Inferior parietal cortex (tissue), 1 donor: ENCODE data around the gene CHRNA4.
"Not testable (repeated sequence)": the region's sequence is repeated elsewhere in the genome, so short reads cannot be mapped to it uniquely, and the experiment has no call there.

Experiments
- DNase-seq: peaks from one replicate; pipeline ENCODE4 v3.0.0-alpha.2; 2016; ENCODE audit errors: extremely low spot score

Gene CHRNA4

GRCh38 chr20:63309261-63310071, 51.7 kb downstream of the CHRNA4 start:
- DNase-seq, result peak; percentile 22

- DNase-seq, result no peak
These were observed 52.8 kb downstream of the CHRNA4 start for GRCh38 chr20:63308218-63308911.

DNA sequence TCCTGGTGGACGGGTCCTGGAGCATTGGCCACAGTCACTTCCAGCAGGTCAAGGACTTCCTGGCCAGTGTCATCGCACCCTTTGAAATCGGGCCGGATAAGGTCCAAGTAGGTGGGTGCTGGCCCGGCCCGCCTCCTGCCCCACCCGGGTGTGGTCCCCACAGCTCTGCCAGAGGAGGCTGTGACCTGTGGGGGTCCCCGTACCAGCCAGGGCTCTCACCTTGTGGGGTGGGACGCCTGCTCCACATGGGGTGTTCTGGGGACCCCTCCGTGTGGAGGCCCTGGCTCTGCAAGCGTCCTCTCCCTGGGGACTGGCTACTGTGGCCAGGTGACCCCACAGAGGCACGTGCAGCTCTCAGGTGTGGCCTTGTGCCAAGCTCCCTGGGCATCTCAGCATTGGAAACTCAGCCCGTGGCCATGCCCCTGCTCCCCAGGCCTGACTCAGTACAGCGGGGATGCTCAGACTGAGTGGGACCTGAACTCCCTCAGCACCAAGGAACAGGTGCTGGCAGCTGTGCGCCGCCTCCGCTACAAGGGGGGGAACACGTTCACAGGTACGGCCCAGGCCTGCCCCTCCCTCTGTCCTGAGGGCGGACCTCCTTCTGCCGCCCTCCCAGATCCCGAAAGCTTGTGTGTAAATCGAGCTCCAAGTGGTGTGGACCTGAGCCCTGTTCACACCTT, 53.5 kb downstream of the CHRNA4 start:
- DNase-seq, result no peak

- no peak for DNase-seq
These were observed 54.2 kb downstream of the CHRNA4 start for GRCh38 chr20:63306673-63307537.

- DNase-seq, result not testable (repeated sequence)
These were observed 55.0 kb downstream of the CHRNA4 start for GRCh38 chr20:63305933-63306672.

GRCh38 chr20:63305393-63305792, 55.8 kb downstream of the CHRNA4 start:
- no peak for DNase-seq

- DNase-seq, result no peak
These were observed 58.0 kb downstream of the CHRNA4 start for GRCh38 chr20:63303095-63303666.

DNA sequence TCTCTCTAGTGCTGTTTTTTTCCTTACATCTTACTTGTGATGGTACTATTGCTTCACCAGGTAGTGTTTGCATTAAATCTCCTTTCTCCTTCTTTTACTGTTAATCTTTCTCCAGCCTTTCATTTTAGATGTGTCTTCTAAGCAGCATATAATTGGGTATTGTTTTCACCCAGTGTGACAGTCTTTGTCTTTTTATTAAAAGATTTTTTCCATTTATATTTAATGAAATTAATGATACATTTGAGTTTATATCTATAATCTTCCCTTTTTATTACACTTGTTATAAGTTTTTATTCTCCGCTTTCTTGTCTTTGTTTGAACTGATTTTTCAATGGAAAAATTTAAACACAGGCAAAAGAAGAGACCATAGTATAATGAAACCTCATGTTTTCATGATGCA, 59.5 kb downstream of the CHRNA4 start:
- no peak for DNase-seq

DNA sequence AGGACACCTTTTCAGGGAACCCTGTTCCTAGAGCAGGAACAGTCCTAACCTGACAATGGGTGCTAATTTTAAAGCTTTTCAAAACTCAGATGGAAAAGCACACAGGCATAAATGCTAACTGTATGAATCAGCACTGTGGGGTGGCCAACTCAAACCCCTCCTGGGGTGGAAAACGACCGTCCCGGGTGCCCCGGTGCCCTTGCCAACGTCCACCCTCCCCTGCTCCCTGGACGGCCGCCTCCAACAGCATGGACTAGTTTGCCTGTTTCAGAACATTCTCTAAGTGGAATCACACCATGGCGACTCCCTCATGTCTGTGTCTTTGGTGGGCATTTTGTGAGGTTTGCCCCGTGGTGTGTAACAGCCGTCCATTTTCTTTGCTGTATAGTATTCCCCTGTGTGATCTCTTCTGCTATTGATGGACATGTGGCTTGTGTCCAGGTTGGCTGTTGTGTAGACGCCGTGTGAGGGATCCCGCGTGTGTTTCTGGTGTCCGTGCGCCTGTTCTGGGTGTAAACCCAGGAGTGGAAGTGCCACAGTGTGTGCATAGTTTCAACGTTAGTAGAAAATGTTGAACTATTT, 62.3 kb downstream of the CHRNA4 start:
- DNase-seq, result no peak

DNA sequence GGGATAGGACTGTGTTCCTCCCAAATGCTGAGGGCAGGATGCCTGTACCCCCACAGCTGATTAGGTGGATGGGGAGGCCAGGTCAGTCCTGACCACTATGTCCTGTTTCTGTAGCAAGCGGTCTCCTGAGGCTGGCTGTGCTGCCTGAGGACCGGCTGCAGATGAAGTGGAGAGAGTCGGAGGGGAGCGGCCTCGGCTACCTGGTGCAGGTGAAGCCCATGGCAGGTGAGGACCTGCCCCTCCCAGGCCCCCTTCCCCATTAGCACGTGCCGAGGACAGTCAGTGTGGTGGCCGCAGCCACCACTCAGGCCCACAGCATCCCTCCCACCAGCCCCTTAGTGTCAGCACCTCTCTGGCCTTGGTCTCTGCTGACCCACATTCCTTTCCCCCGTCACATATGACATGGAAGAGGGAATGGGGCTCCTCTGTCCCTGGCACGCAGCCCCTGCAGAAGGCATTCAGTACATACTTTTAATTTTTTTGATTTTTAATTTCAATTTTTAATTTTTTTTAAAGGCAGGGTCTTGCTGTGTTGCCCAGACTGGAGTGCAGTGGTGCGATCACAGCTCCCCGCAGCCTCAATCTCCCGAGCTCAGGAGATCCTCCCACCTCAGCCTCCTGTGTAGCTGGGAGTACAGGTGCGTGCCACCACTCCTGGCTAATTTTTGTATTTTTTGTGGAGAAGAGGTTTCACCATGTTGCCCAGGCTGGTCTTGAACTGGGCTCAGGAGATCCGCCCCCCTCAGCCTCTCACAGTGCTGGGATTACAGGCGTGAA, 63.2 kb downstream of the CHRNA4 start:
- DNase-seq, result no peak

DNA sequence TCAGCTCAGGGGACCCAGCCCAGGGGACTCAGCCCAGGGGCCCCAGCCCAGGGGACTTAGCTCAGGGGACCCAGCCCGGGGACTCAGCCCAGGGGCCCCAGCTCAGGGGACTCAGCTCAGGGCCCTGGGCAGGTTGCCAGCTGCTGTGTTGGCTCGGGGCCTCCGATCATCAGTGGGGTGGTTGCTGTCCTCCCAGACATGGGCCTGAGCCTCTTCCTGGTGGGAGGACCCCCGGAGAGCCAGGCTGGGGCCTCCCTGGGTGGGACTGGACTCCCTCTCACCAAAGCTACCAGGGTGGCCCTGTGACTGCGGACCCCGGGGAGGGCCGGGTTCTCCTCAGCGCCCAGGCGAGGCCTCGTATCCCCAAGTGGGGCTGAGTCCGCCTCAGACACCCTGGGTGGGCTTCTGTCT, 63.8 kb downstream of the CHRNA4 start:
- no peak for DNase-seq

- no peak for DNase-seq
These were observed 64.4 kb downstream of the CHRNA4 start for GRCh38 chr20:63296531-63297299.

- DNase-seq, result no peak
These were observed 65.3 kb downstream of the CHRNA4 start for GRCh38 chr20:63295846-63296245.

- no peak for DNase-seq
These were observed 65.7 kb downstream of the CHRNA4 start for GRCh38 chr20:63295422-63295821.

GRCh38 chr20:63295018-63295417, 66.1 kb downstream of the CHRNA4 start:
- no peak for DNase-seq

DNA sequence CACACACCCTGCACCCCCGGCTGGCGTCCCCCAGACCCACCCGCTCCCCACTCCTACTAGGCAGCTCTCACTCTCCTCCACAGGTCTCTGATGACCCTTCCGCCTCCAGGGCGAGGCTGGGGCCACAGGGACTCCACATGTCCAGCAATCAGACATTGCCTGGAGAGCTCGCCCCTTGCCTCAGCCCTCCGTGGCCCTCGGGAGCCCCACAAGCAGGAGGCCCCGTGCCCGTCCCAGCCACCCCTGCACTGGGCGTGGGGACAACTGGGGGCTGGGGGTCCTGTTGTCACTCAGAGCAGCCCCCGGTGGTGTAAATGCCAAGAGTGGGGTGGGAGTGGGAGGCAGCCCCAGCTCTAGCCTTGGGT, 66.6 kb downstream of the CHRNA4 start:
- no peak for DNase-seq

GRCh38 chr20:63293871-63294535, 67.1 kb downstream of the CHRNA4 start:
- DNase-seq, result no peak

DNA sequence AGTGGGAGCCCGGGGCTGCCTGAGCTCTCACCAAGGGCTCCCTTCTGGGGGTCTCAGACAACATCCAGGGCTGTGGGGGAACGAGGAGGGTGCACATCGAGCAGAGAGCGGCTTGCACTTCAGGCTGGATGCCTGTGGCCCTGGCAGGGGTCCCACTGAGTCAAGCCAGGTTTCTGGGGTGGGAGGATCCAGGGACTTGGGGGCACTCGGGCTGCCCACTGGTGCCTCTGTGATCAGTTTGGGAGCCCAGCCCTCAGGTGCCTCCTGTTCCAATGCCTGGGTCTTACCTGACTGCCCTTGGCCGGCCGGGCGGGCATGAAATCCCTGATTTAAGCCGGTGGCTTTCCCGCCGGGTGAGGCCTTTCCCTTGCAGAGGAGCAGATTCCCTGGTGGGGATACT, 67.7 kb downstream of the CHRNA4 start:
- no peak for DNase-seq
